Thyroid gland (tissue), 4 donors: ENCODE data around the gene SF1.

Source experiments
- POLR2A ChIP-seq, 2 donors: fragments of 450-650 bp; IDR thresholded peaks; one replicate each; pipeline ENCODE4 v1.6.1; 2017; ENCODE audit warnings: antibody characterized with exemption in 2 of 2, mild to moderate bottlenecking in 2 of 2, moderate library complexity in 1 of 2
- TF ChIP-seq, protein P1 (sequence below), 6 experiments: fragments of 200-600 bp in 3 of 6; fragments of 450-650 bp in 3 of 6; sonication (generic) in 3 of 6; IDR thresholded peaks; one replicate each; pipeline ENCODE4 v1.5.1; 2016 to 2019; ENCODE audit warnings: antibody characterized with exemption in 6 of 6, mild to moderate bottlenecking in 2 of 6, inconsistent platforms in 1 of 6, moderate library complexity in 1 of 6

GRCh38 chr11:64790205-64791095 lies 12.1 kb upstream of the SF1 start:
- TF ChIP-seq, protein P1, sequence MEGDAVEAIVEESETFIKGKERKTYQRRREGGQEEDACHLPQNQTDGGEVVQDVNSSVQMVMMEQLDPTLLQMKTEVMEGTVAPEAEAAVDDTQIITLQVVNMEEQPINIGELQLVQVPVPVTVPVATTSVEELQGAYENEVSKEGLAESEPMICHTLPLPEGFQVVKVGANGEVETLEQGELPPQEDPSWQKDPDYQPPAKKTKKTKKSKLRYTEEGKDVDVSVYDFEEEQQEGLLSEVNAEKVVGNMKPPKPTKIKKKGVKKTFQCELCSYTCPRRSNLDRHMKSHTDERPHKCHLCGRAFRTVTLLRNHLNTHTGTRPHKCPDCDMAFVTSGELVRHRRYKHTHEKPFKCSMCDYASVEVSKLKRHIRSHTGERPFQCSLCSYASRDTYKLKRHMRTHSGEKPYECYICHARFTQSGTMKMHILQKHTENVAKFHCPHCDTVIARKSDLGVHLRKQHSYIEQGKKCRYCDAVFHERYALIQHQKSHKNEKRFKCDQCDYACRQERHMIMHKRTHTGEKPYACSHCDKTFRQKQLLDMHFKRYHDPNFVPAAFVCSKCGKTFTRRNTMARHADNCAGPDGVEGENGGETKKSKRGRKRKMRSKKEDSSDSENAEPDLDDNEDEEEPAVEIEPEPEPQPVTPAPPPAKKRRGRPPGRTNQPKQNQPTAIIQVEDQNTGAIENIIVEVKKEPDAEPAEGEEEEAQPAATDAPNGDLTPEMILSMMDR (IDR thresholded peaks at IDR 0.05): no peak
- TF ChIP-seq POLR2A (IDR thresholded peaks at IDR 0.05): no peak
